Calu3 (cell line): ENCODE results near the gene LRBA. TPM values are rescaled to one million over a fixed set of nuclear protein-coding genes. Genes with fewer than 3 reads are reported as not detected.

Experiments
- BruUV-seq: library from RNA; stranded (reverse); fragments of 400-500 nt; replicated peaks from 2 replicates; lab custom pipeline; 2021; lab: Mats Ljungman, UMichigan
- CTCF ChIA-PET: fragments of 300-600 bp; sonication (Branson Sonifier 250); formaldehyde crosslinking; loops from one replicate; lab custom pipeline; 2022; ENCODE audit warnings: antibody characterized with exemption; lab: Charles Lee
- DNase-seq: peaks from one replicate; pipeline ENCODE4 v3.0.0; 2022
- H3K27ac Mint-ChIP-seq: one replicate; pipeline ENCODE4 v1.8.0; 2022; ENCODE audit warnings: mixed read lengths; ENCODE audit not compliant: unreplicated experiment
- H3K27me3 Mint-ChIP-seq: one replicate; pipeline ENCODE4 v1.8.0; 2022; ENCODE audit warnings: mixed read lengths; ENCODE audit not compliant: unreplicated experiment
- H3K36me3 Mint-ChIP-seq: one replicate; pipeline ENCODE4 v1.8.0; 2022; ENCODE audit warnings: mild to moderate bottlenecking, moderate library complexity, mixed read lengths; ENCODE audit not compliant: insufficient read depth, unreplicated experiment
- H3K4me1 Mint-ChIP-seq: one replicate; pipeline ENCODE4 v1.8.0; 2022; ENCODE audit warnings: mild to moderate bottlenecking, low read depth, mixed read lengths; ENCODE audit not compliant: unreplicated experiment
- H3K4me3 Mint-ChIP-seq: one replicate; pipeline ENCODE4 v1.8.0; 2022; ENCODE audit warnings: mild to moderate bottlenecking, low read depth, moderate library complexity, mixed read lengths; ENCODE audit not compliant: unreplicated experiment
- H3K9me3 Mint-ChIP-seq: one replicate; pipeline ENCODE4 v1.8.0; 2022; ENCODE audit warnings: low read depth, mixed read lengths; ENCODE audit not compliant: unreplicated experiment
- intact Hi-C: fragments of 100-400 bp; cut with micrococcal nuclease; formaldehyde crosslinking; loops from one replicate; pipeline ENCODE4 v1.10.0; 2022; ENCODE audit not compliant: unreplicated experiment
- total RNA-seq: library from RNA; stranded (reverse); gene quantifications from 2 replicates; pipeline ENCODE4 v1.2.3, GENCODE V29; 2022
- TF ChIP-seq, protein P1 (sequence below): fragments of 200-600 bp; IDR thresholded peaks from one replicate; pipeline ENCODE4 v1.8.0; 2022; ENCODE audit warnings: antibody characterized with exemption; ENCODE audit not compliant: unreplicated experiment

Gene LRBA
- total RNA-seq, 1 experiment from 2014 or later, result 49.0 TPM

- Mint-ChIP-seq H3K4me3 (no peak overlapping the region), H3K9me3 (no peaks in the 10 kb centered on the region), H3K4me1 (peaks cover 29% of the 10 kb centered on the region), H3K27ac (no peak overlapping the region), H3K27me3 (no peaks in the 10 kb centered on the region), H3K36me3 (no peaks in the 10 kb centered on the region)
- intact Hi-C loops, result no loop called here
- CTCF ChIA-PET, result no interaction called here
- no TSS peak for BruUV-seq
- no peak for DNase-seq
- TF ChIP-seq, protein P1, sequence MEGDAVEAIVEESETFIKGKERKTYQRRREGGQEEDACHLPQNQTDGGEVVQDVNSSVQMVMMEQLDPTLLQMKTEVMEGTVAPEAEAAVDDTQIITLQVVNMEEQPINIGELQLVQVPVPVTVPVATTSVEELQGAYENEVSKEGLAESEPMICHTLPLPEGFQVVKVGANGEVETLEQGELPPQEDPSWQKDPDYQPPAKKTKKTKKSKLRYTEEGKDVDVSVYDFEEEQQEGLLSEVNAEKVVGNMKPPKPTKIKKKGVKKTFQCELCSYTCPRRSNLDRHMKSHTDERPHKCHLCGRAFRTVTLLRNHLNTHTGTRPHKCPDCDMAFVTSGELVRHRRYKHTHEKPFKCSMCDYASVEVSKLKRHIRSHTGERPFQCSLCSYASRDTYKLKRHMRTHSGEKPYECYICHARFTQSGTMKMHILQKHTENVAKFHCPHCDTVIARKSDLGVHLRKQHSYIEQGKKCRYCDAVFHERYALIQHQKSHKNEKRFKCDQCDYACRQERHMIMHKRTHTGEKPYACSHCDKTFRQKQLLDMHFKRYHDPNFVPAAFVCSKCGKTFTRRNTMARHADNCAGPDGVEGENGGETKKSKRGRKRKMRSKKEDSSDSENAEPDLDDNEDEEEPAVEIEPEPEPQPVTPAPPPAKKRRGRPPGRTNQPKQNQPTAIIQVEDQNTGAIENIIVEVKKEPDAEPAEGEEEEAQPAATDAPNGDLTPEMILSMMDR, result no peak
Observed at GRCh38 chr4:150973626-150974251, 41.3 kb downstream of the LRBA start.

GRCh38 chr4:150972592-150972991 is 42.5 kb downstream of the LRBA start:
- Mint-ChIP-seq H3K4me1 (peaks cover 21% of the 10 kb centered on the region), H3K4me3 (no peak overlapping the region), H3K36me3 (no peaks in the 10 kb centered on the region), H3K27me3 (no peaks in the 10 kb centered on the region), H3K27ac (no peak overlapping the region), H3K9me3 (no peaks in the 10 kb centered on the region)
- intact Hi-C loops, result no loop called here
- CTCF ChIA-PET, result interaction anchor here (1.4 kb wide), 1 partner anchor 11 kb away, joined by 4 read pairs; no protein-coding TSS in a partner anchor
- DNase-seq, result no peak
- BruUV-seq, result no TSS peak
- TF ChIP-seq, protein P1, result no peak

DNA sequence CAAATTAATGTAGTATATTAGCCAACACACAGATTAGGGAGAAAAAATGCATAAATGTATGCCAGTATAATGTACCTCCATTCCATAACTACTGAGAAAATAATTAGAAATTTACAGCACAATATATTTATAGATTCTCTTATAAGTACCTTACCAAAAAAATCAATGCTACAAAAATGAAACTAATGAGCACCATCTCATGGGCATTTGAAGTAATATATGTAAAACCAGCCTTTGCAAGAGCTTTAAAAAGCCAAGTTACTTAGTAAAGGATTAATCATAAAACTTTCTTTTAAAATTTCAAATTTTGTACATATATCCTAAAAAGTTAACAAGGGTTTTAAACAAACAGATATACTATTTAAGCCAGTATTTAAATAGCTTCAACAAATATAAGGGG is 43.2 kb downstream of the LRBA start:
- H3K9me3 Mint-ChIP-seq, result no peaks in the 10 kb centered on the region
- H3K27me3 Mint-ChIP-seq, result no peaks in the 10 kb centered on the region
- H3K36me3 Mint-ChIP-seq, result no peaks in the 10 kb centered on the region
- intact Hi-C loops, result no loop called here
- DNase-seq, result no peak
- peaks cover 21% of the 10 kb centered on the region for H3K4me1 Mint-ChIP-seq
- BruUV-seq, result no TSS peak
- TF ChIP-seq, protein P1, result no peak
- CTCF ChIA-PET, result interaction anchor here (1.4 kb wide), 1 partner anchor 11 kb away, joined by 4 read pairs; no protein-coding TSS in a partner anchor
- no peak overlapping the region for H3K27ac Mint-ChIP-seq
- no peak overlapping the region for H3K4me3 Mint-ChIP-seq

DNA sequence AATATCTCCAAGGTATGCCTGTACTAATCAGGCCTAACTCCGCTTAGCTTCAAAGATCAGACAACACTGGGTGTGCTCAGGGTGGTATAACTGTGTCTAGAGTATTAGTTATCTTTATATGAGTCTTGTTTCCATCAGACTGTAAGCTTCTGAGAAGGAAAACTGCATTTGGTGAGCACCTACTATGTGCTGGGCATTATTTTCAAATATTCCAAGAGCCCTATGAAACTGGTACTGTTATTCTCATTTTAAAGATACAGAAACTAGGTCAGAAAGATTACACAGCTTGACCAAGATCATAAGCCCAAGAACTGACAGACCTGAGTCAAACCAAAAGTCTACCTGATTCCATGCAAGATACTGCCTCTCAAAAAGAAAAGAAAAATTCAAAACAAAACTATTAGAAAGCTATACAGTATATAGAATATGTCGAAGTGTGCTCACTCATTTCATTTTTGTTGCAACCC is 44.4 kb downstream of the LRBA start:
- Mint-ChIP-seq H3K4me1 (peaks cover 21% of the 10 kb centered on the region), H3K27ac (no peak overlapping the region), H3K9me3 (no peaks in the 10 kb centered on the region), H3K4me3 (no peak overlapping the region), H3K36me3 (no peaks in the 10 kb centered on the region), H3K27me3 (no peaks in the 10 kb centered on the region)
- DNase-seq, result no peak
- no TSS peak for BruUV-seq
- CTCF ChIA-PET, result no interaction called here
- TF ChIP-seq, protein P1, result no peak
- intact Hi-C loops, result no loop called here
